Mucosa of descending colon (tissue), 3 donors: ENCODE measurements around the gene ENTREP1. TPM values are rescaled to one million over a fixed set of nuclear protein-coding genes. Genes with fewer than 3 reads are reported as not detected.
"Not testable (repeated sequence)": the region's sequence is repeated elsewhere in the genome, so short reads cannot be mapped to it uniquely, and the experiment has no call there.

Experiments
- ATAC-seq: fragments of 200-7000 bp; cut with Tn5 transposase; one replicate; pipeline ENCODE4 v1.9.1; 2020; ENCODE audit warnings: mild to moderate bottlenecking, moderate library complexity
- DNase-seq, 3 donors: peaks; one replicate each; pipeline ENCODE4 v3.0.0-alpha.2; 2020
- H3K36me3 ChIP-seq: fragments of 200-600 bp; one replicate; pipeline ENCODE4 v1.8.0; 2021; ENCODE audit warnings: low read depth, mild to moderate bottlenecking
- H3K4me1 ChIP-seq: fragments of 200-600 bp; one replicate; pipeline ENCODE4 v1.8.0; 2021; ENCODE audit warnings: low read depth, mild to moderate bottlenecking
- H3K4me3 ChIP-seq: fragments of 200-600 bp; one replicate; pipeline ENCODE4 v1.8.0; 2021; ENCODE audit warnings: mild to moderate bottlenecking
- H3K9me3 ChIP-seq: fragments of 200-600 bp; one replicate; pipeline ENCODE4 v1.8.0; 2021; ENCODE audit warnings: mild to moderate bottlenecking
- intact Hi-C, 2 donors: fragments of 100-400 bp; cut with DNase I in 1 of 2; cut with micrococcal nuclease in 1 of 2; formaldehyde crosslinking; loops; one replicate each; pipeline versions ENCODE4 v1.11.0 to v1.11.1; 2022; cut with DNase I, micrococcal nuclease
- total RNA-seq, 3 donors: library from RNA; stranded (reverse); fragmentation: NEBNext Ultra II Directional in 2 of 3; extraction: Animal tissue kit (Norgen Biotek cat#: 25700) in 2 of 3; gene quantifications; one replicate each; pipeline versions ENCODE4 v1.2.1 to v1.2.4, GENCODE V29; 2021 to 2023
- TF ChIP-seq, protein P1 (sequence below): fragments of 200-600 bp; IDR thresholded peaks from one replicate; pipeline ENCODE4 v1.8.0; 2022; ENCODE audit warnings: antibody characterized with exemption, mild to moderate bottlenecking
- donor health status: DM: no; HTN: no; CAD: no; lungs with moderate emphysema.
- donor health status: DM: no; HTN: no; CAD: no.
- donor health status: DM: no; HTN: yes; CAD: no.

The ENTREP1 gene
- total RNA-seq, 3 donors from 2014 or later = 1.3 to 4.1 (median 3.4) TPM

DNA sequence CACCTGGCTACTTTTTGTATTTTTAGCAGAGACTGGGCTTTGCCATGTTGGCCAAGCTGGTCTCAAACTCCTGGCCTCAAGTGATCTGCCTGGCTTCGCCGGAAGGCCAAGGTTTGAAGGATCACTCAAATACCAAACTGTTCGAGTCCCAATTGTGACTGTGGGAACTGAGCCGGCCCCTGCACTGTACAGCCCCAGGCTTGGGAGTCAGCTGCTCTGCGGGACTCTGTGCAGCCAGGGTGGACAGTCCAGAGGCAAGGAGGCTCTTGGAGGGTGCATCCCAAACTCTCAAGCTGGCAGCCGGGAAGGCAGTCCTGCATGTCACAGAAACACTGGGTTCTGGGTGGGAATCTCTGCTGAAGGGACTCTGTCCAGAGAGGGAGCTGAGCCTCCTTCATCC lies 109.0 kb downstream of the ENTREP1 start:
- no peaks in the 10 kb centered on the region for H3K4me1 ChIP-seq
- ATAC-seq (no peak), DNase-seq (no peak)
- no peaks in the 10 kb centered on the region for H3K36me3 ChIP-seq
- H3K4me3 ChIP-seq = no peak overlapping the region
- no peaks in the 10 kb centered on the region for H3K9me3 ChIP-seq
- intact Hi-C loops = no loop called here
- TF ChIP-seq, protein P1, sequence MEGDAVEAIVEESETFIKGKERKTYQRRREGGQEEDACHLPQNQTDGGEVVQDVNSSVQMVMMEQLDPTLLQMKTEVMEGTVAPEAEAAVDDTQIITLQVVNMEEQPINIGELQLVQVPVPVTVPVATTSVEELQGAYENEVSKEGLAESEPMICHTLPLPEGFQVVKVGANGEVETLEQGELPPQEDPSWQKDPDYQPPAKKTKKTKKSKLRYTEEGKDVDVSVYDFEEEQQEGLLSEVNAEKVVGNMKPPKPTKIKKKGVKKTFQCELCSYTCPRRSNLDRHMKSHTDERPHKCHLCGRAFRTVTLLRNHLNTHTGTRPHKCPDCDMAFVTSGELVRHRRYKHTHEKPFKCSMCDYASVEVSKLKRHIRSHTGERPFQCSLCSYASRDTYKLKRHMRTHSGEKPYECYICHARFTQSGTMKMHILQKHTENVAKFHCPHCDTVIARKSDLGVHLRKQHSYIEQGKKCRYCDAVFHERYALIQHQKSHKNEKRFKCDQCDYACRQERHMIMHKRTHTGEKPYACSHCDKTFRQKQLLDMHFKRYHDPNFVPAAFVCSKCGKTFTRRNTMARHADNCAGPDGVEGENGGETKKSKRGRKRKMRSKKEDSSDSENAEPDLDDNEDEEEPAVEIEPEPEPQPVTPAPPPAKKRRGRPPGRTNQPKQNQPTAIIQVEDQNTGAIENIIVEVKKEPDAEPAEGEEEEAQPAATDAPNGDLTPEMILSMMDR = no peak

DNA sequence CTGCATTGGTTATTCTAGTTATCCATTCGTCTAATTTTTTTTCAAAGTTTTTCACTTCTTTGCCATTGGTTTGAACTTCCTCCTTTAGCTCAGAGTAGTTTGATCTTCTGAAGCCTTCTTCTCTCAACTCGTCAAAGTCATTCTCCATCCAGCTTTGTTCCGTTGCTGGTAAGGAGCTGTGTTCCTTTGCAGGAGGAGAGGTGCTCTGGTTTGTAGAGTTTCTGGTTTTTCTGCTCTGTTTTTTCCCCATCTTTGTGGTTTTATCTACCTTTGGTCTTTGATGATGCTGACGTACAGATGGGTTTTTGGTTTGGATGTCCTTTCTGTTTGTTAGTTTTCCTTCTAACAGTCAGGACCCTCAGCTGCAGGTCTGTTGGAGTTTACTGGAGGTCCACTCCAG lies 114.6 kb downstream of the ENTREP1 start:
- H3K4me1 ChIP-seq, DNase-seq, H3K4me3 ChIP-seq, intact Hi-C loops, H3K36me3 ChIP-seq, H3K9me3 ChIP-seq, ATAC-seq: not testable (repeated sequence)

DNA sequence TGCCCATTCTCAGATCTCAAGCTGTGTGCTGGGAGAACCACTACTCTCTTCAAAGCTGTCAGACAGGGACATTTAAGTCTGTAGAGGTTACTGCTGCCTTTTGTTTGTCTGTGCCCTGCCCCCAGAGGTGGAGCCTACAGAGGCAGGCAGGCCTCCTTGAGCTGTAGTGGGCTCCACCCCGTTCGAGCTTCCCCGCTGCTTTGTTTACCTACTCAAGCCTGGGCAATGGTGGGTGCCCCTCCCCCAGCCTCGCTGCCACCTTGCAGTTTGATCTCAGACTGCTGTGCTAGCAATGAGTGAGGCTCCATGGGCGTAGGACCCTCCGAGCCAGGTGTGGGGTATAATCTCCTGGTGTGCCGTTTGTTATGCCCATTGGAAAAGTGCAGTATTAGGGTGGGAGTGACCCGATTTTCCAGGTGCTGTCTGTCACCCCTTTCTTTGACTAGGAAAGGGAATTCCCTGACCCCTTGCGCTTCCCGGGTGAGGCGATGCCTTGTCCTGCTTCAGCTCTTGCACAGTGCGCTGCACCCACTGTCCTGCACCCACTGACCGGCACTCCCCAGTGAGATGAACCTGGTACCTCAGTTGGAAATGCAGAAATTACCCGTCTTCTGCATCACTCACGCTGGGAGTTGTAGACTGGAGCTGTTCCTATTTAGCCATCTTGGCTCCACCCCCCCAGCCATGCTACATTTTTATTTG lies 115.4 kb downstream of the ENTREP1 start:
- H3K4me3 ChIP-seq, H3K4me1 ChIP-seq, H3K9me3 ChIP-seq, DNase-seq, intact Hi-C loops, ATAC-seq, H3K36me3 ChIP-seq: not testable (repeated sequence)

Other genes with a start within 250 kb of the ENTREP1 start
- 100 to 1,000 TPM in 2 of 3 donors, 10 to 100 TPM in 1; 81.1 to 172 (median 124) TPM for gene TJP2, start 150.9 kb upstream of the ENTREP1 start, total RNA-seq